HG03103 (cell line): ENCODE data around the gene EML3.
"Not testable (repeated sequence)": the region's sequence is repeated elsewhere in the genome, so short reads cannot be mapped to it uniquely, and the experiment has no call there.

ENCODE experiments used
- ATAC-seq: cut with Tn5 transposase; IDR thresholded peaks from one replicate; pipeline ENCODE4 v1.9.1; 2021; ENCODE audit warnings: low read depth; ENCODE audit not compliant: unreplicated experiment

Gene EML3

DNA sequence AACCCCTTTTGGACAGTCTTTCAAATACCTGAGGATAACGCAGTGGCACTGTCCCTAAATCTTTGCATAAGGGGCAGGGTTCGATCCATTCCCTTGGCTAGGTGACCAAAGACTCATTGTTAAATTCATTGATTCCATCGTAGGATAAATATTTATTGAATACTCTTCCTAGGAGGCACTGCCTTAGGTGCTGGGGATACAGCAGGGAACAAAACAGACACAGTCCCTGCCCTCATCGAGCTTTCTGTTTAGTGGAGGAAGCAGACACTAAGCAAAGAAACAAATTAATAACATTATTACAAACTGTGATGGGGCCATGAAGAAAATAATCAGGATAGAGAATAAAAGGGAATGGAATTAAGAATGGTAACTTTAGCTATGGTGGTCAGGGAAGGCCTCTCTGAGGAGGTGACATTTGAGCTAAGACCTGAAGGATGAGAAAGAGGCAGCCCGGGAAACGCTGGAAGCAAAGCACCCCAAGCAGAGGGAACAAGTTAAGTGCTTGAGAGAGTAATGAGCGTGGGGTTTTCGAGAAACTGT is 8.5 kb upstream of the EML3 start:
- no peak for ATAC-seq

- ATAC-seq = not testable (repeated sequence)
Observed at GRCh38 chr11:62616957-62617356, 4.4 kb upstream of the EML3 start.

- ATAC-seq = no peak
Observed at GRCh38 chr11:62615521-62615920, 2.9 kb upstream of the EML3 start.

DNA sequence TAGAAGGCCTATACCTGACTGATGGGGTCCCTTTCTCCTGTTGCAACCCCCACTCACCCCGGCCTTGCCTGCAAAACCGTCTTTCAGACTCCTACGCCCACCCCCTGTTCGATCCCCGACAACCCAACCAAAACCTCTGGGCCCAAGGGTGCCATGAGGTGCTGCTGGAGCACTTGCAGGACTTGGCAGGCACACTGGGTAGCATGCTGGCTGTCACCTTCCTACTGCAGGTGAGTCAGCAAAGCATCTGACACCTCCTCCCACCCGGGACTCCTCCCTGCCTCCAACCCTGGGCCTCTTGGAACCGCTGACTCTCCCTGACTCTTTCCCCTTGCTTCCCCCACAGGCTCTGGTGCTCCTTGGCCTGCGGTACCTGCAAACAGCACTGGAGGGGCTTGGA is 1.7 kb upstream of the EML3 start:
- ATAC-seq = no peak

- ATAC-seq = no peak
Observed at GRCh38 chr11:62613291-62613778, 760 bp upstream of the EML3 start.

GRCh38 chr11:62611705-62612365 is 740 bp downstream of the EML3 start:
- peak; percentile 4 for ATAC-seq

DNA sequence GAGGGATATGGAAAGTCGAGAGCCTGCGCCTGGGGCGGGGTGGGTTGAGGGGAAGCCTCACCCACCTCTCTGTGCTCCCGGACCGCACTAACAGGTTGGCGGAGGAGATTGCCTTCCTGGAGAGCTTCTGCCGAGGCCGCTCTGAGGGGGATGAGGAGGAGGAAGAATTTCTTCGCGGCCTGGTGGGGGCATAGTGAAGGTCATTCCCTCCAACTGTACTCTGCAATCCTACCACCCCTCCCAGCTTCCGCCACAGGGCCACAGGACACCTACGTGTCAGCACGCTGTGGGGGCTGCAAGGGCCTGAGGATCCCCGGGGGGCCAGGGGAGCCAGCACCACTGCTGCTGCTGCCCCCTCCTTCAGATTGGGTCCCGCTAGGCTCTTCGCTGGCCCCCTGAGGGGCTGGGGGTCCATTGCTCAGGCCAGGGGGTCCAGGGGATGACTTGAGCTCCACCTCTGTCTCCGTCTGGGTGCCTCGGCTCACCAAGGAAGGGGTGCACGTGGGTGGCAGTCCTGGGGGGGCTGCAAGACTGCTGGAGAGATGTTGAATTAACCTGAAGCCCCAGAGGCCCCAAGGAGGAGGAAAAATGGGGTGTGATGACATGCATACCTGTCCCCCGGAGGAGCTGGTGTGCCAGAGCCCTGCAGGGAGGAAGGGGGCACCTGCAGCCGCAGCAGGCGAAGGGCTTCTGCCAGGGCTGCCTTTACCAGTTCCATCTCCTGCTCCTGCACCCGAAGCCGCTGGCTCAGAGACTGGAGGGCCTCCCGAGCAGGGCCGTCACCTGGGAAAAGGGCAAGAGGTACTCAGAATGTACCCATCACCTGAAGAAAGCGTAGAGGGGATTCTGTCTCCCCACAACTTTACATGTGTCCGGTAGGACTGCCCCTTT is 1.5 kb downstream of the EML3 start:
- no peak for ATAC-seq

GRCh38 chr11:62610403-62610802 is 2.2 kb downstream of the EML3 start:
- ATAC-seq = no peak

DNA sequence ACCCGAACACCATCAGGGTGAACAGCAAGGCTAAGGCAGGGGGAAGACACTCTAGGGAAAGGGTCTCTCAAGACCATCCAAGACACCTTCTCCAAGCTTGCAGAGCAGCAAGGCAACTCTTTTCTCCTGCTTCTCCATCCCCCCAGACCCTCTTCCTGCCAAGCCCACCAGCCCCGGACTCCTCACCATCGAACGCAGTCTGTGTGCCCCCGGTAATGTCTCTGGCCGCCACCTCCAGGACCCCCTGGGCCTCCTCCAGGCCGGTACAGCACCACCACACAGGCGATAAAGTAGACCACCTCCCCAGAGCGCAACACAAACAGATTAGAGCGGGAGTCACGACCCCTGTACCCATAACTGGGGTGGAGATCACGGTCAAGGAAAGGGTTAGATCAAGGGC is 3.8 kb downstream of the EML3 start:
- no peak for ATAC-seq

DNA sequence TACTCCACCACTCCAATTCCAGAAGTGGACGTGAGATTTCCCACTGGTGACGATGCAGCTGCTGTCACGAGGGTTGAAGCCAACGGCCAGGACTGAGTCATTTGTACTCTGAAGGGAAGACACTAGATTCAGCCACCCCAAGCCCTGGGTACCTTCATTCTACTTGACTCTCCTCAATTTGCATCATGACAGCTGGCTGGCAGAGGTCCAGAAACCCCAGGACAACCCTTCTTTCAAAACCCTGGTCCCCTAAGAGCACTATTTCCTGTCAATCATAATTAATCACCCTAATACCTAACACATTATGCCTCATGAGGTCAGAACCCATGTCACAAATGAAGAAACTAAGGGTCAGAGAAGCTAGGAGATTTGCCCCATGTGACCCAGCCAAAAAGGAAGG is 4.9 kb downstream of the EML3 start:
- ATAC-seq = no peak

- no peak for ATAC-seq
Observed at GRCh38 chr11:62605902-62606301, 6.7 kb downstream of the EML3 start.

DNA sequence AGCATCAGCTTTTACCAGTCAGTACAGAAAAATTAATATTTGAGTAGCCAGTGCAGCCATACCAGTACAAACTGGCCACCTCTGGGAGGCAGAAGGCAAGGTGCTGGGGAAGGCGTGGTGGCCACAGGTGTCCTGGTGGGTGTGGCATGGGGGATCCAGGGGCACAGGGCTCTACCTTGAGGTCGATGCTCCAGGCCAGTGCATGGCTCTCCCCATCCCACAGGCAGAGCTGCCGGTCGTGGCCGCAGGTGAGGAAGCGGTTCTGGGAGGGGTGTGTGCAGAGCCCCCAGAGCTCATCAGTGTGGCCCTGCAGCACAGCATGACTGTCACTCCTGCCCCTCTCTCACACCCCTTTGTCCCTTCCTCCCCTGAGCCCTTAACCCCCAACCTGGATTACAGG is 7.1 kb downstream of the EML3 start:
- no peak for ATAC-seq

DNA sequence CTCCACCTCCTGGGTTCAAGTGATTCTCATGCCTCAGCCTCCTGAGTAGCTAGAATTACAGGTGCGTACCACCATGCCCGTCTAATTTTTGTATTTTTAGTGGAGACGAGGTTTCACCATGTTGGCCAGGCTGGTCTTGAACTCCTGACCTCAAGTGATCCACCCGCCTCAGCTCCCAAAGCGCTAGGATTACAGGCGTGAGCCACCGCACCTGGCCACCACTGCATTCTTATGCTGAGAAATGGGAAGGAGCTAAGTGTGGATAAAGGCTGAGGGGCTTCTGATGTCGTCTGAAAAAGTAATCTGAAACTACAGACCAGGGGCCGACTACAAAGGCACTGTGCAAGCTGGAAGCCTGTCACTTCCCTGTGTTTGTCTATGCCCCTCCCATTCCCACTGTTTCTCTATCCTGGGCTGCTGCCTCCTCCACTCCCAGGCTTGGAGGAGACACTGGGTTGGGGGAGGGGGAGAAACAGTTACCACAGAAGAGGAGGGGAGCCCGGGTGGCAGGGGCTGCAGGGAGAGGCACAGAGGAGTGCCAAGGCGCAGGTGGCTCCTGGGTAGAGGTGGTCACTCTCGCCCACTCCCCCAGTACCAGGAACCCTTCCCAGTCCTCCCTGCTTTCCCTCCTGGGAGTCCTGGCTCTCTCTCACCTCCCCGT is 8.0 kb downstream of the EML3 start:
- no peak for ATAC-seq

GRCh38 chr11:62603776-62604299 is 8.7 kb downstream of the EML3 start:
- no peak for ATAC-seq

GRCh38 chr11:62603072-62603408 is 9.5 kb downstream of the EML3 start:
- no peak for ATAC-seq

DNA sequence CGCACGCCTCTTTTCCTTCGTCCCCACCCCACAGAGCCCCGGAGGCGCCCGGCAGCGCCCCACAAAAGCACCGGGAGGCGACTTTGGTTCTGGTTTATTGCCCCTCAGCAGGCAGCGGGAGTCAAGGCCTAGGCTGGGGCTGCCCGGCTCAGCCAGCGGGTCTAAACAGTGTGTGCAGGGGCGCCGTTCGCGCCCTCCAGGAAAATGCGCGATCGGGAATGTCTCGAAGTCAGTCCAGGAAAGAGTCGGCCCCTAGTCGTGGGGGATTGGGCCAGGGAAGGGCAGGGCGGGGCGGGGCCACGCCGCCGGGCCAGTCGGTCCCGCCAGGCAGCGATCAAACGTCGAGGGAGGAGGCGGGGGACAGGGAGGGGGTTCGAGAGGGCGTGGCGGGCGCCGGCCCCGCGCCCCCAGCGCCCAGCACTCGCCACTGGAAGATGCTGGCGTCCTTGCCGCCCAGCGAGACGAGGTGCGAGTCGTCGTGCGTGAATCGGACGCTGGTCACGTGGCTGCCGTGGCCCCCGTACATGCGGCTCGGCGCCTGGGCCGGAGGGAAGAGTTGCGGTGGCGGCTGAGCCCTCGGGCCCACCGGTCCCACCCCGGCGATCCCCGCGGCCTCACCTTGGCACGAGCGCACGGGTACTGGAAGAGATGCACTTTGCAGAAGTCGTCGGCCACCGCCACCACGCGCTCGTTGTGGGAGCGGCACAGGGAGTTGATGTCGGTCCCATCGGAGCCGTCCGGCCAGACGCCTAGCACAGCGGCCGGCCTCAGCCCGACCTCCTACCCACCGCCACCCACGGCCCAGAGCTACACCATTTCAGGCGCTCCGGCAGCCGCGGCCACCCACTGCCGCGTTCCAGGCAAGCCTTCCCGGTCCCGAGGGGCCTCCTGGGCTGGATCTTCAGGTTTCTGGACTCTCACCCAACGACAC is 10.2 kb downstream of the EML3 start:
- no peak for ATAC-seq

- peak; percentile 57 for ATAC-seq
Observed at GRCh38 chr11:62601372-62602140, 11.0 kb downstream of the EML3 start, which contains the start of gene MTA2. MTA2 (minus strand) TSS chr11:62601865; CDS start chr11:62601450, 415 bp downstream.

DNA sequence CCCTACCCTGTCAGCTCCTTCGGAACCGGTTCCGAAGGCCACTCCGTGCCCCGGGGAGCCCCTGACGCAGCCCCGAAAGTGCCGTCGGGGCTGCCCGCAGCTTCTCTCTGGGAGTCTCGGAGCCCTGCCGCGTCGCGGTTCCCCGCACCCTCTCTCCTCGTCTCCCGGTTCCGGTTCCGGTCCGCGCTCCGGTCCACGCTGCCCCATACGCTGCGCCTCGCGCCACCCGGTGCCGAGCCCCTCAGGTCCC is 11.5 kb downstream of the EML3 start:
- ATAC-seq = no peak

- no peak for ATAC-seq
Observed at GRCh38 chr11:62600367-62601121, 12.0 kb downstream of the EML3 start.
